Ishikawa (cell line): ENCODE data around the gene TOMM6.

ENCODE experiments used
- CEBPB ChIP-seq: IDR thresholded peaks from 2 replicates; pipeline ENCODE4 v1.6.1; 2012
- CREB1 ChIP-seq: IDR thresholded peaks from 2 replicates; pipeline ENCODE4 v1.6.1; 2012; ENCODE audit warnings: low read depth
- EGR1 ChIP-seq: IDR thresholded peaks from 2 replicates; pipeline ENCODE4 v1.6.1; 2012
- EP300 ChIP-seq: IDR thresholded peaks from 2 replicates; pipeline ENCODE4 v1.6.1; 2012; ENCODE audit warnings: borderline replicate concordance
- FOXM1 ChIP-seq: IDR thresholded peaks from 2 replicates; pipeline ENCODE4 v1.6.1; 2012; ENCODE audit warnings: low read depth, borderline replicate concordance
- NFIC ChIP-seq: IDR thresholded peaks from 2 replicates; pipeline ENCODE4 v1.6.1; 2012
- RAD21 ChIP-seq: IDR thresholded peaks from 2 replicates; pipeline ENCODE4 v1.6.1; 2012; ENCODE audit warnings: low read depth
- TAF1 ChIP-seq: IDR thresholded peaks from 2 replicates; pipeline ENCODE4 v1.6.1; 2012; ENCODE audit warnings: low read depth, mild to moderate bottlenecking
- TCF12 ChIP-seq: IDR thresholded peaks from 2 replicates; pipeline ENCODE4 v1.6.1; 2012; ENCODE audit warnings: low read depth
- TEAD4 ChIP-seq: IDR thresholded peaks from 2 replicates; pipeline ENCODE4 v1.6.1; 2012
- YY1 ChIP-seq: IDR thresholded peaks from 2 replicates; pipeline ENCODE4 v1.6.1; 2012; ENCODE audit warnings: low read depth
- TF ChIP-seq, protein P1 (sequence below): IDR thresholded peaks from 2 replicates; pipeline ENCODE4 v1.6.1; 2012
- TF ChIP-seq, protein P2 (sequence below): IDR thresholded peaks from 2 replicates; pipeline ENCODE4 v1.6.1; 2012; ENCODE audit warnings: low read depth, mild to moderate bottlenecking
- TF ChIP-seq, protein P3 (sequence below): IDR thresholded peaks from 2 replicates; pipeline ENCODE4 v1.6.1; 2012

DNA sequence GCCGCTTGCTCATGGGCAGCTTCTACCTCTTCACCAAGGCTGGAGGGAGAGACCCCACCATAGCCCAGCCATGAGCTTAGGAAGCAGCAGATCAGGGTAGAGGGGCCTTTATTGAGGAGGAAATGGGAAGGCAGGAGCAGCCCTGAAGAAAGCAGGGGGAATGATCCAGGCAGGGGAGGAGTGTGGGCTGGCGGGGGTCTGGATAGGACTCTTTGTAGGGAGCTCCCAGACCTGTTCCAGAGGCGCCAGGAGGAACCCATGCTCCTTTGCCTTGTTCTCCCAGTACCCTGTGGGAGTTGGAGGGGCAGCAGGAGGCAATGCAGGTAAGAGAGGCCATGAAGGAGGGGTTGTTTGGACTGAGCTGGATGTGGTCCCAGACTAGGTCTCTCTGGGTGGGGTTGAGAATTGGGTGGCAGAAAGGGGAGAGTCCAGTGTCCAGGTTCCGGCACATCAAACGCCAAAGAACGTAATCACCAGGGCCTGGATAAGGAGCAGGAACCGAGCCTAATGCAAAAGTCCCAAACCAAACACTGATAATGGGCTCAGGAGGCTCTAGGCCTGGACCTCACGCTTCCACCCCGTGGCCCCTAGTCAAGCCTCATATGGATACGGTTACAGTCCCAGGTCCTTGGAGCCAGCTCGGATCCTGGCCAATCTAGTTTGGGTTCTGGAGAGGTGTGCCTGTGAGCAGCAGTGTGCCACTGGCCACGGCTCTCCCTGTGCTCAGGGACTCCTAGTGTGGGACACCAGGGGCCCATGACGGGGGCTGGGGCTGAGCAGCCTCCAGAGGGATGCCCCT lies 28.2 kb upstream of the TOMM6 start:
- TF ChIP-seq TCF12 (no peak), FOXM1 (no peak), NFIC (no peak), YY1 (no peak), EP300 (no peak), CEBPB (no peak), TEAD4 (no peak), TAF1 (no peak), RAD21 (no peak), EGR1 (no peak), CREB1 (no peak)
- TF ChIP-seq, protein P1, sequence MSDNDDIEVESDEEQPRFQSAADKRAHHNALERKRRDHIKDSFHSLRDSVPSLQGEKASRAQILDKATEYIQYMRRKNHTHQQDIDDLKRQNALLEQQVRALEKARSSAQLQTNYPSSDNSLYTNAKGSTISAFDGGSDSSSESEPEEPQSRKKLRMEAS, result no peak
- TF ChIP-seq, protein P2, sequence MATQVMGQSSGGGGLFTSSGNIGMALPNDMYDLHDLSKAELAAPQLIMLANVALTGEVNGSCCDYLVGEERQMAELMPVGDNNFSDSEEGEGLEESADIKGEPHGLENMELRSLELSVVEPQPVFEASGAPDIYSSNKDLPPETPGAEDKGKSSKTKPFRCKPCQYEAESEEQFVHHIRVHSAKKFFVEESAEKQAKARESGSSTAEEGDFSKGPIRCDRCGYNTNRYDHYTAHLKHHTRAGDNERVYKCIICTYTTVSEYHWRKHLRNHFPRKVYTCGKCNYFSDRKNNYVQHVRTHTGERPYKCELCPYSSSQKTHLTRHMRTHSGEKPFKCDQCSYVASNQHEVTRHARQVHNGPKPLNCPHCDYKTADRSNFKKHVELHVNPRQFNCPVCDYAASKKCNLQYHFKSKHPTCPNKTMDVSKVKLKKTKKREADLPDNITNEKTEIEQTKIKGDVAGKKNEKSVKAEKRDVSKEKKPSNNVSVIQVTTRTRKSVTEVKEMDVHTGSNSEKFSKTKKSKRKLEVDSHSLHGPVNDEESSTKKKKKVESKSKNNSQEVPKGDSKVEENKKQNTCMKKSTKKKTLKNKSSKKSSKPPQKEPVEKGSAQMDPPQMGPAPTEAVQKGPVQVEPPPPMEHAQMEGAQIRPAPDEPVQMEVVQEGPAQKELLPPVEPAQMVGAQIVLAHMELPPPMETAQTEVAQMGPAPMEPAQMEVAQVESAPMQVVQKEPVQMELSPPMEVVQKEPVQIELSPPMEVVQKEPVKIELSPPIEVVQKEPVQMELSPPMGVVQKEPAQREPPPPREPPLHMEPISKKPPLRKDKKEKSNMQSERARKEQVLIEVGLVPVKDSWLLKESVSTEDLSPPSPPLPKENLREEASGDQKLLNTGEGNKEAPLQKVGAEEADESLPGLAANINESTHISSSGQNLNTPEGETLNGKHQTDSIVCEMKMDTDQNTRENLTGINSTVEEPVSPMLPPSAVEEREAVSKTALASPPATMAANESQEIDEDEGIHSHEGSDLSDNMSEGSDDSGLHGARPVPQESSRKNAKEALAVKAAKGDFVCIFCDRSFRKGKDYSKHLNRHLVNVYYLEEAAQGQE, result no peak
- TF ChIP-seq, protein P3, sequence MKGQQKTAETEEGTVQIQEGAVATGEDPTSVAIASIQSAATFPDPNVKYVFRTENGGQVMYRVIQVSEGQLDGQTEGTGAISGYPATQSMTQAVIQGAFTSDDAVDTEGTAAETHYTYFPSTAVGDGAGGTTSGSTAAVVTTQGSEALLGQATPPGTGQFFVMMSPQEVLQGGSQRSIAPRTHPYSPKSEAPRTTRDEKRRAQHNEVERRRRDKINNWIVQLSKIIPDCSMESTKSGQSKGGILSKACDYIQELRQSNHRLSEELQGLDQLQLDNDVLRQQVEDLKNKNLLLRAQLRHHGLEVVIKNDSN, result no peak
